GM18517 (cell line): Measurements from ENCODE around the gene NMRK1.

Experiments used
- ATAC-seq: cut with Tn5 transposase; IDR thresholded peaks from one replicate; pipeline ENCODE4 v1.9.1; 2021; ENCODE audit warnings: mild to moderate bottlenecking, moderate library complexity; ENCODE audit not compliant: unreplicated experiment

NMRK1 gene

GRCh38 chr9:75087824-75088645 lies at the start of gene NMRK1, which contains the start of gene OSTF1:
Gene NMRK1 (minus strand): TSS chr9:75088155. CDS start chr9:75083115, 5,040 bp downstream.
Gene OSTF1 (plus strand): TSS chr9:75088514. CDS start chr9:75088693, 179 bp downstream.
- peak; percentile 81 for ATAC-seq

GRCh38 chr9:75134495-75134894 lies 46.5 kb upstream of the NMRK1 start:
- no peak for ATAC-seq

- ATAC-seq = no peak
Measured at GRCh38 chr9:75133396-75133795, 45.4 kb upstream of the NMRK1 start.

- ATAC-seq = no peak
Measured at GRCh38 chr9:75132244-75132643, 44.3 kb upstream of the NMRK1 start.

- ATAC-seq = no peak
Measured at GRCh38 chr9:75131700-75132099, 43.7 kb upstream of the NMRK1 start.

- ATAC-seq = no peak
Measured at GRCh38 chr9:75130621-75131230, 42.8 kb upstream of the NMRK1 start.

- ATAC-seq = no peak
Measured at GRCh38 chr9:75130172-75130571, 42.2 kb upstream of the NMRK1 start.

- ATAC-seq = no peak
Measured at GRCh38 chr9:75128535-75128934, 40.6 kb upstream of the NMRK1 start.

- no peak for ATAC-seq
Measured at GRCh38 chr9:75123696-75124095, 35.7 kb upstream of the NMRK1 start.

- ATAC-seq = no peak
Measured at GRCh38 chr9:75121914-75122558, 34.1 kb upstream of the NMRK1 start.

GRCh38 chr9:75120686-75121085 lies 32.7 kb upstream of the NMRK1 start:
- ATAC-seq = no peak

- ATAC-seq = no peak
Measured at GRCh38 chr9:75117564-75117963, 29.6 kb upstream of the NMRK1 start.

GRCh38 chr9:75116306-75116705 lies 28.4 kb upstream of the NMRK1 start:
- ATAC-seq = no peak

- no peak for ATAC-seq
Measured at GRCh38 chr9:75112789-75113188, 24.8 kb upstream of the NMRK1 start.

- no peak for ATAC-seq
Measured at GRCh38 chr9:75111019-75111622, 23.2 kb upstream of the NMRK1 start.

GRCh38 chr9:75109210-75109839 lies 21.4 kb upstream of the NMRK1 start:
- no peak for ATAC-seq

GRCh38 chr9:75108571-75108970 lies 20.6 kb upstream of the NMRK1 start:
- no peak for ATAC-seq

GRCh38 chr9:75106857-75107256 lies 18.9 kb upstream of the NMRK1 start:
- no peak for ATAC-seq

GRCh38 chr9:75105841-75106240 lies 17.9 kb upstream of the NMRK1 start:
- no peak for ATAC-seq

- ATAC-seq = no peak
Measured at GRCh38 chr9:75105019-75105540, 17.1 kb upstream of the NMRK1 start.

- no peak for ATAC-seq
Measured at GRCh38 chr9:75104607-75105006, 16.7 kb upstream of the NMRK1 start.
